HFFc6 (cell line): ENCODE results near the gene NUCB1. TPM values are rescaled to one million over a fixed set of nuclear protein-coding genes. Genes with fewer than 3 reads are reported as not detected.

Source experiments
- DNase-seq: peaks from one replicate; pipeline ENCODE4 v3.0.0-alpha.2; 2018
- H3K27ac Mint-ChIP-seq: 2 replicates; pipeline ENCODE4 v1.8.0; 2020; ENCODE audit warnings: mild to moderate bottlenecking, mixed read lengths
- H3K27me3 Mint-ChIP-seq: 2 replicates; pipeline ENCODE4 v1.8.0; 2021; ENCODE audit warnings: mild to moderate bottlenecking, moderate library complexity, mixed read lengths; ENCODE audit not compliant: insufficient read depth
- H3K36me3 Mint-ChIP-seq: 2 replicates; pipeline ENCODE4 v1.8.0; 2021; ENCODE audit warnings: low read depth, mixed read lengths
- H3K4me1 Mint-ChIP-seq: 2 replicates; pipeline ENCODE4 v1.8.0; 2020; ENCODE audit warnings: low read depth, mixed read lengths
- H3K4me3 Mint-ChIP-seq: 2 replicates; pipeline ENCODE4 v1.8.0; 2020; ENCODE audit warnings: mild to moderate bottlenecking, moderate library complexity, mixed read lengths
- H3K9me3 Mint-ChIP-seq: 2 replicates; pipeline ENCODE4 v1.8.0; 2020; ENCODE audit warnings: mild to moderate bottlenecking, mixed read lengths
- CTCF ChIP-seq: fragments of 200-600 bp; sonication (generic); IDR thresholded peaks from 2 replicates; pipeline ENCODE4 v1.5.0; 2021; ENCODE audit warnings: antibody characterized with exemption, mild to moderate bottlenecking
- total RNA-seq, 6 experiments: library from RNA; stranded (reverse); fragmentation: NEBNext Ultra II Directional; extraction: Animal tissue kit (Norgen Biotek cat#: 25700); gene quantifications; 2 replicates in 1 of 6; 3 replicates in 5 of 6; pipeline ENCODE4 v1.2.3, GENCODE V29; 2021

NUCB1 gene
- total RNA-seq, 6 experiments from 2014 or later, result 129 to 160 (median 152) TPM

- H3K27ac Mint-ChIP-seq, result no peak overlapping the region
- no peak for DNase-seq
- H3K4me1 Mint-ChIP-seq, result peaks cover 12% of the 10 kb centered on the region
- no peak for TF ChIP-seq CTCF
- H3K27me3 Mint-ChIP-seq, result no peaks in the 10 kb centered on the region
- no peak overlapping the region for H3K4me3 Mint-ChIP-seq
- H3K36me3 Mint-ChIP-seq, result peaks cover 15% of the 10 kb centered on the region
- peaks cover 17% of the 10 kb centered on the region for H3K9me3 Mint-ChIP-seq
Measured at GRCh38 chr19:48950159-48950558, 50.0 kb downstream of the NUCB1 start.

DNA sequence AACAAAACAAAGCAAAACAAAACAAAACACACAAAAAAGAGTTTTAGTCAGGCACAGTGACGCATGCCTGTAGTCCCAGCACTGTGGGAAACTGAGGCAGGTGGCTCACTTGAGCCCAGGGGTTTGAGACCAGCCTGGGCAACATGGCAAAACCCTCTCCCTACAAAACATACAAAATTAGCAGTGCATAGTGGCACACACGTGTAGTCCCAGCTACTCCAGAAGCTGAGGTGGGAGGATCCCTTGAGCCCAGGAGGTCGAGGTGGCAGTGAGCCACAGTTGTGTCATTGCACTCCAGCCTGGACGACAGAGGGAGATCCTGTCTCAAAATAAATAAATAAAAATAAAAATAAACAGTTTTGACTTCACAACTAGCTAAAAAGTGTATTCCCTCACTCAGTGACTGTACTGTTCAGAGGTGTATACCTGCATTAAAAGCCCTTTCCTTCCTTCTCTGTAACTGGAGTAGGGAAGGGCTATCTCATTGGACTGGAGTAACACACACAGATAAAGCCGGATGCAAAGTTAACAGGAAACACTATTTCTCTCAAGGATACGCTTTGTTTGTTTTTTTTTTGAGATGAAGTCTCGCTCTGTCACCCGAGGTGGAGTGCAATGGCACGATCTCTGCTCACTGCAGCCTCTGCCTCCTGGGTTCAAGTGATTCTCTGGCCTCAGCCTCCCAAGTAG, 50.9 kb downstream of the NUCB1 start:
- Mint-ChIP-seq H3K27me3 (no peaks in the 10 kb centered on the region), H3K36me3 (peaks cover 23% of the 10 kb centered on the region), H3K4me1 (peaks cover 20% of the 10 kb centered on the region), H3K9me3 (peaks cover 17% of the 10 kb centered on the region), H3K4me3 (no peak overlapping the region), H3K27ac (no peak overlapping the region)
- DNase-seq, result no peak
- TF ChIP-seq CTCF, result no peak

DNA sequence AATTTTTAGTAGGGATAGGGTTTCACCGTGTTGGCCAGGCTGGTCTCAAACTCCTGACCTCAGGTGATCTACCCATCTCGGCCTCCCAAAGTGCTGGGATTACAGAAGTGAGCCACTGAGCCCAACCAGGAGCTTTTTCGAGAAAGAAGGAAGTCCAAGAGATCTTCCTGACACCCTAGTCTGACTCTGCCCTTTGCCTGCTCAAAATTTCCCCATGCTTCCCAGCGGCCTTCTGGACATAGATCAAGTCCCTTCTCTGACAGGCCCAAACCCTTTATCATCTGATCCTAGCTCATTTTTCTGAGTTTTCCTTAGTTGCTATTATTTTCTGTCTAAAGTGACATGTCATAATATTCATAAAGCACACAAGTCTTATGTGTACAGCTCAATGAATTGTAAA, 53.0 kb downstream of the NUCB1 start:
- H3K9me3 Mint-ChIP-seq, result peaks cover 8% of the 10 kb centered on the region
- no peak for TF ChIP-seq CTCF
- peaks cover 2% of the 10 kb centered on the region; the same call in 1 of the 2 replicates for H3K27me3 Mint-ChIP-seq
- H3K4me1 Mint-ChIP-seq, result peaks cover 30% of the 10 kb centered on the region
- DNase-seq, result no peak
- H3K4me3 Mint-ChIP-seq, result no peak overlapping the region
- no peak overlapping the region for H3K27ac Mint-ChIP-seq
- H3K36me3 Mint-ChIP-seq, result peaks cover 28% of the 10 kb centered on the region

GRCh38 chr19:48953990-48954594, 54.0 kb downstream of the NUCB1 start:
- Mint-ChIP-seq H3K36me3 (peaks cover 25% of the 10 kb centered on the region), H3K4me1 (peaks cover 26% of the 10 kb centered on the region), H3K27me3 (peaks cover 2% of the 10 kb centered on the region; the same call in 1 of the 2 replicates), H3K9me3 (no peaks in the 10 kb centered on the region), H3K4me3 (peak overlapping the region; percentile 85), H3K27ac (peak overlapping the region; percentile 75)
- no peak for DNase-seq
- no peak for TF ChIP-seq CTCF

GRCh38 chr19:48954595-48955307, 54.6 kb downstream of the NUCB1 start, which contains the start of gene BAX:
TSS of gene BAX (plus strand) at chr19:48954875. CDS start at chr19:48954929, 54 bp downstream.
- Mint-ChIP-seq H3K36me3 (peaks cover 25% of the 10 kb centered on the region), H3K9me3 (no peaks in the 10 kb centered on the region), H3K4me3 (peak within 1 kb of the TSS; percentile 95), H3K27ac (peak within 1 kb of the TSS; percentile 88), H3K4me1 (peaks cover 26% of the 10 kb centered on the region), H3K27me3 (peaks cover 2% of the 10 kb centered on the region; the same call in 1 of the 2 replicates)
- TF ChIP-seq CTCF, result no peak
- peak; percentile 92 for DNase-seq
